Measurements from ENCODE around the gene IFITM10. TPM values are rescaled to one million over a fixed set of nuclear protein-coding genes. Genes with fewer than 3 reads are reported as not detected.

Gene IFITM10
- total and polyA plus RNA-seq, 10 of the 15 experiments (the other 5 are each of a cell fraction or from before 2014, with no cell fraction given) = 0.04 to 0.27 TPM; not detected in 8

GRCh38 chr11:1779806-1780699 lies 29.7 kb upstream of the IFITM10 start:
- TF ChIP-seq ZNF24 (IDR thresholded peaks at IDR 0.05) (no peak), MXI1 (IDR thresholded peaks at IDR 0.05; ENCODE audit: low read depth, low read length) (no peak), CREM (IDR thresholded peaks at IDR 0.05; ENCODE audit: low read depth) (no peak), CTCF (IDR thresholded peaks at IDR 0.05 in 2 of 3, conservative IDR thresholded peaks at IDR 0.05 in 1 of 3; ENCODE audit: control insufficient read depth in 2 of 3, extremely low read depth in 1 of 3, insufficient read depth in 1 of 3, low read depth in 3 of 3, low read length in 3 of 3) (no peak), FOS (IDR thresholded peaks at IDR 0.05; ENCODE audit: borderline replicate concordance, extremely low read depth, insufficient read length) (no peak), TCF7 (IDR thresholded peaks at IDR 0.05; ENCODE audit: borderline replicate concordance) (no peak), USF2 (IDR thresholded peaks at IDR 0.05; ENCODE audit: borderline replicate concordance, low read depth, low read length) (no peak), IKZF2 (IDR thresholded peaks at IDR 0.05) (no peak), POLR2AphosphoS5 (IDR thresholded peaks at IDR 0.05; ENCODE audit: low read length) (no peak)
- Histone ChIP-seq H3K4me2 (ENCODE audit: control insufficient read depth, insufficient read depth) (no peak overlapping the region), H3K9me3 (replicated peaks; ENCODE audit: control insufficient read depth, insufficient read depth, low read length) (no peaks in the 10 kb centered on the region), H3K4me1 (ENCODE audit: control insufficient read depth, insufficient read depth, low read length) (no peaks in the 10 kb centered on the region), H2AFZ (ENCODE audit: control insufficient read depth, low read depth, low read length) (no peak overlapping the region), H3K4me3 (no peak overlapping the region), H4K20me1 (ENCODE audit: control insufficient read depth, insufficient read depth) (no peaks in the 10 kb centered on the region), H3K36me3 (ENCODE audit: control insufficient read depth in 2 of 2, insufficient read depth in 2 of 2, low read length in 1 of 2) (no peaks in the 10 kb centered on the region), H3K79me2 (ENCODE audit: control insufficient read depth, insufficient read depth, low read length) (no peaks in the 10 kb centered on the region), H3K9ac (ENCODE audit: control insufficient read depth, insufficient read depth, low read length) (no peak overlapping the region), H3K27me3 (replicated peaks in 1 of 2; ENCODE audit: control insufficient read depth in 2 of 2, insufficient read depth in 2 of 2, low read length in 1 of 2) (no peaks in the 10 kb centered on the region; a peak in 1 of 4 replicates), H3K27ac (ENCODE audit: control insufficient read depth, insufficient read depth) (no peak overlapping the region)
- ChIA-PET RAD21 (ENCODE audit: unreplicated experiment) (no interaction called here), CTCF (no interaction called here), POLR2A (no interaction called here), SMC1A (ENCODE audit: uncharacterized antibody, unreplicated experiment) (no interaction called here)
- BruUV-seq (replicated peaks) = no TSS peak
- DNase-seq (ENCODE audit: low read depth, low spot score) (no peak), ATAC-seq (no peak), FAIRE-seq (no peak)
- intact Hi-C loops (cut with micrococcal nuclease; ENCODE audit: unreplicated experiment) = no loop called here
- WGBS (ENCODE audit: insufficient coverage, insufficient replicate concordance, low lambda C conversion rate, missing lambda C conversion rate) = 43% methylated on average over 33 of the region's 34 CpGs
- in situ Hi-C loops (cut with MboI) = no loop called here

All from GM12878 (cell line).